Smooth muscle cell (in vitro differentiated cells): ENCODE results near the gene ZBTB7C. TPM values are rescaled to one million over a fixed set of nuclear protein-coding genes. Genes with fewer than 3 reads are reported as not detected.

Experiments
- DNase-seq: peaks from one replicate; lab custom pipeline; 2025; ENCODE audit not compliant: unreplicated experiment; lab: John Stamatoyannopoulos, UW
- H2AFZ ChIP-seq: fragments of 200-600 bp; sonication (generic); 2 replicates; pipeline ENCODE4 v1.6.0; 2016; ENCODE audit warnings: antibody characterized with exemption, low read depth, mild to moderate bottlenecking
- H3F3A ChIP-seq: fragments of 200-600 bp; sonication (generic); 2 replicates; pipeline ENCODE4 v1.6.0; 2017; ENCODE audit warnings: antibody characterized with exemption, low read depth
- H3K27ac ChIP-seq: fragments of 200-600 bp; sonication (generic); 2 replicates; pipeline ENCODE4 v1.5.1; 2016; ENCODE audit warnings: low read depth, mild to moderate bottlenecking
- H3K27me3 ChIP-seq: fragments of 200-600 bp; sonication (generic); 2 replicates; pipeline ENCODE4 v1.6.1; 2016; ENCODE audit warnings: low read depth, mild to moderate bottlenecking
- H3K36me3 ChIP-seq: fragments of 200-600 bp; sonication (generic); 2 replicates; pipeline ENCODE4 v1.5.1; 2016; ENCODE audit warnings: low read depth
- H3K4me1 ChIP-seq: fragments of 200-600 bp; sonication (generic); 2 replicates; pipeline ENCODE4 v1.5.1; 2016; ENCODE audit warnings: low read depth
- H3K4me2 ChIP-seq: fragments of 200-600 bp; sonication (generic); 2 replicates; pipeline ENCODE4 v1.6.0; 2016; ENCODE audit warnings: mild to moderate bottlenecking
- H3K4me3 ChIP-seq: fragments of 200-600 bp; sonication (generic); 2 replicates; pipeline ENCODE4 v1.5.1; 2016; ENCODE audit warnings: mild to moderate bottlenecking
- H3K79me2 ChIP-seq: fragments of 200-600 bp; sonication (generic); 2 replicates; pipeline ENCODE4 v1.6.0; 2016; ENCODE audit warnings: low read depth, mild to moderate bottlenecking
- H3K9ac ChIP-seq: fragments of 200-600 bp; sonication (generic); 2 replicates; pipeline ENCODE4 v1.6.0; 2016; ENCODE audit warnings: low read depth
- H3K9me3 ChIP-seq: fragments of 200-600 bp; sonication (generic); replicated peaks from 2 replicates; pipeline ENCODE4 v1.5.1; 2016; ENCODE audit warnings: low read depth
- H4K20me1 ChIP-seq: fragments of 200-600 bp; sonication (generic); 2 replicates; pipeline ENCODE4 v1.6.0; 2016; ENCODE audit warnings: low read depth
- WGBS: methylation state at CpG from one replicate; pipeline ENCODE4 v1.1.7; 2016; ENCODE audit warnings: low lambda C conversion rate; 5-methylcytosine and 5-hydroxymethylcytosine counted together
- polyA plus RNA-seq: library from polyadenylated mRNA; unstranded; fragments of >200 nt; fragmentation: Nextera tagmentation; extraction: Ambion mirVana; gene quantifications from 2 replicates; pipeline ENCODE4 v1.2.1, GENCODE V29; 2016
- total RNA-seq: library from RNA; depleted of rRNA; stranded (reverse); fragments of >200 nt; gene quantifications from 2 replicates; pipeline ENCODE4 v1.2.3, GENCODE V29; 2014
- TF ChIP-seq, protein P1 (sequence below): fragments of 200-600 bp; sonication (generic); IDR thresholded peaks from 2 replicates; pipeline ENCODE4 v1.5.1; 2017; ENCODE audit warnings: borderline replicate concordance, mild to moderate bottlenecking, antibody characterized with exemption; ENCODE audit not compliant: insufficient read depth, poor library complexity, severe bottlenecking

ZBTB7C gene
- total and polyA plus RNA-seq, 2 experiments from 2014 or later: 0.48 to 0.63 TPM

DNA sequence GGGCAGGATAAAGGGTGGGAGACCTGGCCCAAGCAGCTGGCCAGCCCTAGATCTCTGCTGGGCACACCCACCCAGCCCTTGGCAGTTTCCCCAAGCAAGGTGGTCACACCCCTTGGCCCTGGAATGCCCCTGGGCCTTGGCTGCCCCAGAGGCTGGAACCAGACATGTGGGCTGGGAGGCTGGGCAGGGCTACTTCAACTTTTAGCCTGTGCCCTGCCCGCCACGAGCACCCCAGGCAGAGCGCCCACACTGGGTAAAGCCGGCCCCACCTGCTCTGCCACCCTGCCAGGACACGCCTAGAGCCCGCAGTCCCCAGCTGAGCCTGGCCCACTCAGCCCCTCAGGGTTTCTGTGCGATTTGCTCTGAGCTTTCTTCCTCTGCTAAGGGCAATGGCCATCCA lies 359.0 kb downstream of the ZBTB7C start:
- Histone ChIP-seq H4K20me1 (no peaks in the 10 kb centered on the region), H3K9ac (no peak overlapping the region), H2AFZ (no peak overlapping the region), H3K4me3 (no peak overlapping the region), H3K27ac (no peak overlapping the region), H3K9me3 (no peaks in the 10 kb centered on the region), H3K79me2 (no peaks in the 10 kb centered on the region), H3K4me2 (no peak overlapping the region), H3F3A (no peaks in the 10 kb centered on the region), H3K27me3 (peaks cover 5% of the 10 kb centered on the region), H3K4me1 (no peaks in the 10 kb centered on the region), H3K36me3 (no peaks in the 10 kb centered on the region)
- no peak for DNase-seq
- 90% methylated on average over 7 of the region's 7 CpGs for WGBS
- TF ChIP-seq, protein P1, sequence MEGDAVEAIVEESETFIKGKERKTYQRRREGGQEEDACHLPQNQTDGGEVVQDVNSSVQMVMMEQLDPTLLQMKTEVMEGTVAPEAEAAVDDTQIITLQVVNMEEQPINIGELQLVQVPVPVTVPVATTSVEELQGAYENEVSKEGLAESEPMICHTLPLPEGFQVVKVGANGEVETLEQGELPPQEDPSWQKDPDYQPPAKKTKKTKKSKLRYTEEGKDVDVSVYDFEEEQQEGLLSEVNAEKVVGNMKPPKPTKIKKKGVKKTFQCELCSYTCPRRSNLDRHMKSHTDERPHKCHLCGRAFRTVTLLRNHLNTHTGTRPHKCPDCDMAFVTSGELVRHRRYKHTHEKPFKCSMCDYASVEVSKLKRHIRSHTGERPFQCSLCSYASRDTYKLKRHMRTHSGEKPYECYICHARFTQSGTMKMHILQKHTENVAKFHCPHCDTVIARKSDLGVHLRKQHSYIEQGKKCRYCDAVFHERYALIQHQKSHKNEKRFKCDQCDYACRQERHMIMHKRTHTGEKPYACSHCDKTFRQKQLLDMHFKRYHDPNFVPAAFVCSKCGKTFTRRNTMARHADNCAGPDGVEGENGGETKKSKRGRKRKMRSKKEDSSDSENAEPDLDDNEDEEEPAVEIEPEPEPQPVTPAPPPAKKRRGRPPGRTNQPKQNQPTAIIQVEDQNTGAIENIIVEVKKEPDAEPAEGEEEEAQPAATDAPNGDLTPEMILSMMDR: no peak

DNA sequence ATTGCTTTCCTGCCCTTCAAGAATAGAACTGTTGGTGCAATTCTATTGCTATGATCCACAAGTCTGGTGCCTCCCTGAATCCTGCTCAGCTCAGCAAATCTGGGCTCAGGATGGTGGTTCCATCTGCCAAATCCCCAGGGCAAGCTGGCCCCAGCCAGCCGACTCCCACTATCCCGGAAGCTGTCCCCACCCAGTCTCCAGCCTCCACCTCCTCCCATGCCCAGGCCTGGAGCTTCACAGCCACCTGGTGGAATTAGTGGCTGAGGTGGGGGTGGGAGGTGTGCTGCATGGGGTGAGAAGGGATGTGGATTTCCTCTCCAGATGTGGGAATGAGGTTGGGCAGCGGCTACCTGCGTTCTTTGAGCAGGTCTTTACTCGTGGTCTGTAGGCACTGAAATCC lies 359.4 kb downstream of the ZBTB7C start:
- H3K79me2 ChIP-seq: no peaks in the 10 kb centered on the region
- DNase-seq: no peak
- H3K4me3 ChIP-seq: no peak overlapping the region
- 92% methylated on average over 5 of the region's 5 CpGs for WGBS
- no peaks in the 10 kb centered on the region for H3K4me1 ChIP-seq
- H3K27ac ChIP-seq: no peak overlapping the region
- peaks cover 5% of the 10 kb centered on the region for H3K27me3 ChIP-seq
- H4K20me1 ChIP-seq: no peaks in the 10 kb centered on the region
- no peak overlapping the region for H3K4me2 ChIP-seq
- no peaks in the 10 kb centered on the region for H3K9me3 ChIP-seq
- no peak overlapping the region for H2AFZ ChIP-seq
- no peaks in the 10 kb centered on the region for H3F3A ChIP-seq
- TF ChIP-seq, protein P1: no peak
- no peaks in the 10 kb centered on the region for H3K36me3 ChIP-seq
- no peak overlapping the region for H3K9ac ChIP-seq

DNA sequence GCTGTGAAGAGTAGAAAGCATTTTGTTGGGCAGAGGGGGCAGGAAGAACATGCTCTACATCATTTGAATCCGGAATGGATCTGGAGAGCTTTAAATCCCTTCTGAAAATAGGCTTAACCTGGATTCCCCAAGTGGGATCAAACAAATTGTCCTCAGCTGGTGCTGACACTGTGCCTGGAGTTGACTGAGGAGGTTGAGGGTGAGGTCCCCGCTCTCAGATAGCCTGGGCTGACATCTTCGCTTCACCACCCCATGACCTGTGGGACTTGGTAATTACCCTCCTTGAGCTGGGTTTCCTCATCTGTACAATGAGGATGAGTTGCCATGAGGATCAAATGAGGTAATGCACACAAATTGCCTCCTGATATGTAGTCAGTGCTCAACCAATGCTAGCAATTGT lies 360.9 kb downstream of the ZBTB7C start:
- no peak overlapping the region for H3K4me3 ChIP-seq
- DNase-seq: no peak
- no peaks in the 10 kb centered on the region for H3K4me1 ChIP-seq
- H2AFZ ChIP-seq: no peak overlapping the region
- no peaks in the 10 kb centered on the region for H3F3A ChIP-seq
- no peak overlapping the region for H3K4me2 ChIP-seq
- H3K79me2 ChIP-seq: no peaks in the 10 kb centered on the region
- no peak overlapping the region for H3K9ac ChIP-seq
- H3K27ac ChIP-seq: no peak overlapping the region
- no peaks in the 10 kb centered on the region for H4K20me1 ChIP-seq
- no peaks in the 10 kb centered on the region for H3K36me3 ChIP-seq
- WGBS: 96% methylated on average over 3 of the region's 3 CpGs
- H3K9me3 ChIP-seq: no peaks in the 10 kb centered on the region
- TF ChIP-seq, protein P1: no peak
- H3K27me3 ChIP-seq: peaks cover 5% of the 10 kb centered on the region

DNA sequence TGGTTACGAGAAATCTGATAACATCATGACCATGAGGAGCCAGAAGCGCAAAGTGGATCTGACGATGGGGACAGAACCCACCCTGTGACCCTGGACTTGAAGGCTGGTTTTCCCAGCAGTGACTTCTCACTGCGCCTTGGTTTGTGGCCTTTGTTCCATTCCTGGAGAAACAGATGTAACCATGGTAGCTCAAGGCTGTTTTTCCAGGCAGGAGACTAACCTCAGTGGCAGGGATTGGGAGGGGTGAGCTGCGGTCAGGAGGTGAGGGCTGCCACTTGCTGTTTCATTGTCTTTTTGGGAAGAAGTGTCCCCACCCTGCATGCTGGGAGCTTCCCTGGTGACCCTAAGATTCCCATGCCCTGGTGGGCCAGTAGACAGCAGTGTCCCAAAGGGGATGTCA lies 362.3 kb downstream of the ZBTB7C start:
- Histone ChIP-seq H3K9ac (no peak overlapping the region), H3F3A (no peaks in the 10 kb centered on the region), H3K27me3 (peaks cover 5% of the 10 kb centered on the region), H4K20me1 (no peaks in the 10 kb centered on the region), H3K9me3 (no peaks in the 10 kb centered on the region), H3K4me1 (no peaks in the 10 kb centered on the region), H3K36me3 (no peaks in the 10 kb centered on the region), H3K4me3 (no peak overlapping the region), H3K79me2 (no peaks in the 10 kb centered on the region), H2AFZ (no peak overlapping the region), H3K4me2 (no peak overlapping the region), H3K27ac (no peak overlapping the region)
- 84% methylated on average over 5 of the region's 5 CpGs for WGBS
- TF ChIP-seq, protein P1: no peak
- DNase-seq: no peak
